Measurements from ENCODE around the gene PYCR2. TPM values are rescaled to one million over a fixed set of nuclear protein-coding genes. Genes with fewer than 3 reads are reported as not detected.

PYCR2 gene
- total RNA-seq, 1 donor, result 34.3 TPM

GRCh38 chr1:225962440-225962975, 38.5 kb upstream of the PYCR2 start:
- peak; percentile 58 for TF ChIP-seq CTCF (IDR thresholded peaks at IDR 0.05; ENCODE audit: insufficient read depth, low read length)
- DNase-seq (ENCODE audit: low read depth), result no peak

GRCh38 chr1:225961659-225962439, 37.8 kb upstream of the PYCR2 start:
- no peak overlapping the region for H3K4me3 ChIP-seq (ENCODE audit: low read depth, low read length)
- no peak for DNase-seq (ENCODE audit: low read depth)
- TF ChIP-seq CTCF (IDR thresholded peaks at IDR 0.05; ENCODE audit: insufficient read depth, low read length), result no peak

More at GRCh38 chr1:225962440-225962975, 38.5 kb upstream of the PYCR2 start:
- no peak overlapping the region for H3K4me3 ChIP-seq (ENCODE audit: low read depth, low read length)

GRCh38 chr1:225958041-225958440, 34.0 kb upstream of the PYCR2 start:
- no peak for DNase-seq (ENCODE audit: low read depth)
- no peak overlapping the region for H3K4me3 ChIP-seq (ENCODE audit: low read depth, low read length)
- TF ChIP-seq CTCF (IDR thresholded peaks at IDR 0.05; ENCODE audit: insufficient read depth, low read length), result no peak

GRCh38 chr1:225954753-225955152, 30.7 kb upstream of the PYCR2 start:
- DNase-seq (ENCODE audit: low read depth), result no peak
- no peak overlapping the region for H3K4me3 ChIP-seq (ENCODE audit: low read depth, low read length)
- TF ChIP-seq CTCF (IDR thresholded peaks at IDR 0.05; ENCODE audit: insufficient read depth, low read length), result no peak

- no peak for TF ChIP-seq CTCF (IDR thresholded peaks at IDR 0.05; ENCODE audit: insufficient read depth, low read length)
- H3K4me3 ChIP-seq (ENCODE audit: low read depth, low read length), result no peak overlapping the region
- DNase-seq (ENCODE audit: low read depth), result no peak
Measured at GRCh38 chr1:225953315-225953714, 29.3 kb upstream of the PYCR2 start.

- no peak for DNase-seq (ENCODE audit: low read depth)
- H3K4me3 ChIP-seq (ENCODE audit: low read depth, low read length), result no peak overlapping the region
- no peak for TF ChIP-seq CTCF (IDR thresholded peaks at IDR 0.05; ENCODE audit: insufficient read depth, low read length)
Measured at GRCh38 chr1:225950905-225951497, 27.0 kb upstream of the PYCR2 start.

Measured in fibroblast of the aortic adventitia (primary cell).